K562 (cell line): ENCODE results near the gene MINK1. TPM values are rescaled to one million over a fixed set of nuclear protein-coding genes. Genes with fewer than 3 reads are reported as not detected.

Source experiments
- ARID3B ChIP-seq: fragments of 250-450 bp; sonication (Bioruptor Pico); IDR thresholded peaks from 2 replicates; pipeline ENCODE4 v1.4.0; 2020; ENCODE audit warnings: borderline replicate concordance
- ATF7 ChIP-seq: fragments of 450-650 bp; IDR thresholded peaks from 2 replicates; pipeline ENCODE4 v1.7.1; 2014; ENCODE audit warnings: mild to moderate bottlenecking, moderate library complexity
- BCOR ChIP-seq: fragments of 450-650 bp; IDR thresholded peaks from 2 replicates; pipeline ENCODE4 v1.6.1; 2016
- DLX4 ChIP-seq: fragments of 250-450 bp; sonication (Bioruptor Pico); IDR thresholded peaks from 2 replicates; pipeline ENCODE4 v1.6.1; 2021; ENCODE audit warnings: mild to moderate bottlenecking
- EZH2 ChIP-seq: IDR thresholded peaks from 2 replicates; pipeline ENCODE4 v1.6.1; 2012; ENCODE audit warnings: low read depth, mild to moderate bottlenecking, inconsistent platforms, low read length, borderline replicate concordance
- FUS ChIP-seq: fragments of 200-400 bp; formaldehyde crosslinking; optimal IDR thresholded peaks from 2 replicates; pipeline ENCODE3; 2017; ENCODE audit warnings: low read depth, low read length
- HEY1 ChIP-seq: fragments of 250-450 bp; sonication (Bioruptor Pico); IDR thresholded peaks from 2 replicates; pipeline ENCODE4 v1.5.0; 2020; ENCODE audit warnings: mild to moderate bottlenecking, moderate library complexity, borderline replicate concordance
- HMGN3 ChIP-seq: IDR thresholded peaks from 2 replicates; pipeline ENCODE4 v1.6.1; 2011; ENCODE audit warnings: borderline replicate concordance, low read depth, mild to moderate bottlenecking, mixed read lengths, low read length; ENCODE audit not compliant: insufficient read length; ENCODE audit errors: extremely low read depth
- KAT7 ChIP-seq: sonication (generic); formaldehyde crosslinking; IDR thresholded peaks from 2 replicates; pipeline ENCODE4 v1.8.0; 2022; ENCODE audit warnings: missing genetic modification reagents, mild to moderate bottlenecking, borderline replicate concordance
- LCOR ChIP-seq: sonication (generic); formaldehyde crosslinking; IDR thresholded peaks from 2 replicates; pipeline ENCODE4 v1.8.0; 2022; ENCODE audit warnings: mild to moderate bottlenecking, missing genetic modification reagents
- NFRKB ChIP-seq: fragments of 450-650 bp; IDR thresholded peaks from 2 replicates; pipeline ENCODE4 v1.6.1; 2016; ENCODE audit warnings: low read depth
- POLR2A ChIP-seq: fragments of 450-650 bp; conservative IDR thresholded peaks from 2 replicates; pipeline ENCODE4 v1.6.1; 2016
- PRDM10 ChIP-seq: fragments of 450-650 bp; IDR thresholded peaks from 2 replicates; pipeline ENCODE4 v1.6.1; 2018; ENCODE audit not compliant: partially characterized antibody
- PRMT5 ChIP-seq: sonication (generic); formaldehyde crosslinking; IDR thresholded peaks from 2 replicates; pipeline ENCODE4 v1.5.0; 2020; ENCODE audit warnings: missing genetic modification reagents
- RCOR1 ChIP-seq, 2 experiments: IDR thresholded peaks; 2 replicates each; pipeline ENCODE4 v1.6.1; 2012; ENCODE audit warnings: low read depth in 2 of 2, low read length in 2 of 2, borderline replicate concordance in 1 of 2, improper control_type of control experiment in 1 of 2
- SETDB1 ChIP-seq: IDR thresholded peaks from one replicate; pipeline ENCODE4 v1.6.1; 2012; ENCODE audit warnings: low read length, control low read depth, inconsistent platforms
- SMARCC2 ChIP-seq: fragments of 450-650 bp; IDR thresholded peaks from 2 replicates; pipeline ENCODE4 v1.6.1; 2017; ENCODE audit warnings: antibody characterized with exemption, moderate library complexity, mild to moderate bottlenecking, low read depth
- SMARCE1 ChIP-seq: fragments of 450-650 bp; IDR thresholded peaks from 2 replicates; pipeline ENCODE4 v1.7.1; 2016; ENCODE audit warnings: mild to moderate bottlenecking
- THRA ChIP-seq: fragments of 450-650 bp; IDR thresholded peaks from 2 replicates; pipeline ENCODE4 v1.6.1; 2017; ENCODE audit warnings: mild to moderate bottlenecking, moderate library complexity
- ZNF224 ChIP-seq: sonication (generic); formaldehyde crosslinking; IDR thresholded peaks from 2 replicates; pipeline ENCODE4 v1.8.0; 2022; ENCODE audit warnings: mild to moderate bottlenecking, missing genetic modification reagents
- ZNF384 ChIP-seq: IDR thresholded peaks from 2 replicates; pipeline ENCODE4 v1.6.1; 2012; ENCODE audit warnings: low read depth, low read length, improper control_type of control experiment
- ZNF408 ChIP-seq: fragments of 250-450 bp; sonication (Bioruptor Pico); IDR thresholded peaks from 2 replicates; pipeline ENCODE4 v1.4.0; 2020; ENCODE audit warnings: low read depth, mild to moderate bottlenecking, moderate library complexity
- ZNF436 ChIP-seq: fragments of 250-450, 450-650 bp; sonication (Bioruptor Pico); formaldehyde crosslinking; IDR thresholded peaks from 2 replicates; pipeline ENCODE4 v1.7.0; 2020; ENCODE audit warnings: mild to moderate bottlenecking
- ZNF644 ChIP-seq: fragments of 200-800 bp; sonication (Bioruptor generic); IDR thresholded peaks from 2 replicates; pipeline ENCODE4 v1.6.1; 2016; ENCODE audit warnings: low read depth, missing genetic modification characterization, missing compliant biosample characterization
- polyA plus RNA-seq, 8 experiments: library from polyadenylated mRNA; depleted of rRNA in 4 of 8; stranded (reverse) in 5 of 8; unstranded in 3 of 8; fragments of >200 nt; fragmentation: Nextera tagmentation in 2 of 8; fragmentation: Illumina TruSeq in 1 of 8; extraction: Ambion mirVana in 2 of 8; extraction: Trizol in 1 of 8; gene quantifications; 2 replicates each; pipeline versions ENCODE4 v1.2.1 to v1.2.3, GENCODE V29; 2011 to 2014; ENCODE audit warnings: inconsistent platforms in 1 of 8, missing spikeins in 1 of 8
- total RNA-seq, 7 experiments: library from RNA; depleted of rRNA in 6 of 7; stranded (reverse); fragments of >200 nt in 6 of 7; fragmentation: Illumina TruSeq in 2 of 7; extraction: Trizol in 2 of 7; gene quantifications; 2 replicates each; pipeline versions ENCODE4 v1.2.1 to v1.2.3, GENCODE V29; 2011 to 2021; ENCODE audit warnings: low replicate concordance in 1 of 7

MINK1 gene
- total and polyA plus RNA-seq, 9 of the 15 experiments (the other 6 are each of a cell fraction or from before 2014, with no cell fraction given) = 0.11 to 54.2 (median 14.9) TPM

- no peak for TF ChIP-seq THRA
- no peak for TF ChIP-seq HMGN3
- no peak for TF ChIP-seq ZNF384
- no peak for TF ChIP-seq EZH2
- TF ChIP-seq BCOR = no peak
- no peak for TF ChIP-seq DLX4 (CRISPR knock-in tag)
- TF ChIP-seq NFRKB = no peak
- TF ChIP-seq KAT7 (CRISPR knock-in tag) = no peak
- TF ChIP-seq PRDM10 = no peak
- TF ChIP-seq HEY1 (CRISPR knock-in tag) = no peak
- TF ChIP-seq SETDB1 = no peak
- no peak for TF ChIP-seq ZNF408 (CRISPR knock-in tag)
- TF ChIP-seq ATF7 = peak; percentile 57
- no peak for TF ChIP-seq ZNF436 (CRISPR knock-in tag)
- no peak for TF ChIP-seq SMARCC2
- no peak for TF ChIP-seq PRMT5
- peak; percentile 60 for TF ChIP-seq SMARCE1
- TF ChIP-seq ARID3B (CRISPR knock-in tag) = no peak
- TF ChIP-seq FUS = no peak
- TF ChIP-seq ZNF224 (CRISPR knock-in tag) = no peak
- no peak for TF ChIP-seq LCOR (CRISPR knock-in tag)
- peak in 1 of 2 experiments; percentile 52; a peak in 1 of 4 replicates for TF ChIP-seq RCOR1 (IDR thresholded peaks at IDR 0.05; ENCODE audit: borderline replicate concordance in 1 of 2, low read depth in 2 of 2, low read length in 2 of 2)
- TF ChIP-seq ZNF644 (tag) = no peak
- peak; percentile 73 for TF ChIP-seq POLR2A
Measured at GRCh38 chr17:4945176-4945943, 112.2 kb downstream of the MINK1 start (continued).
